ENCODE measurements around the gene PLA2G2C. TPM values are rescaled to one million over a fixed set of nuclear protein-coding genes. Genes with fewer than 3 reads are reported as not detected.

PLA2G2C gene
- total and polyA plus RNA-seq, 8 donors, result 0.06 to 0.16 (median 0.11) TPM; not detected in 3

DNA sequence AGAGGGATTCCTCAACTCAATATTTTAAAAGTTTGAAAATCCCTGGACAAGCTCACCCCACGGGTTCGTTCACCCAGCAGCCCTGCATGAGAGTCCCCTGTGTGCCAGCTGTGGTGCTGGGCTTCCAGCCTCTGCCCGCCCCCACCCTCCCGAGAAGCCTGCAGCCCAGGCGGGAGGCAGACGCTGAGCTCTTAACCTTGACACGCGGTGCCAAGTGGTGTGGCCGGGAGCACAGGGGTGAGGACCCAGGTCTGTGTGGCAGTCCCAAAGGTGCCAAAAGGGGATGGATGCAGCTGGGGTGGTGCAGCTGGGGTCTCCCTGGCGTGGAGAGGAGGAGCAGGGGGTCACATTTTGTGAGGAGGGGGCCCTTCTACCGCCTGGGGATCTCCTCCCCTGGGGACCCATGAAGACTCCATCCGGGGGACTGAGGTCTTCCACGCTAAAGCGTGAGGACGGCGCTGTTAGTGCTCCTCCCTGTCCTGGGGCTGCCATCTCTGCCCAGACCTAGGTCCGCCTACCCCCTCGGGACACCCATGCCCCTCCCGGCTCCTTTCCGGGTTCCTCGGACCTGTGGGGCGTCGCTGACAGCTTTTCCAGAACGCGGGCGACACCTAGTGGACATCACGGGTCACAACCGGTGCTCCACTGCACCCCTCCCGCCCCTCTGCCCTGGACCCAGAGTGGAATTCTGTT lies 34.3 kb downstream of the PLA2G2C start:
- intact Hi-C loops (cut with DNase I), result loop anchor here in 1 of 2 donors (5.0 kb wide), 1 partner anchor 235 kb away; no protein-coding TSS in a partner anchor
- TF ChIP-seq, protein P1, sequence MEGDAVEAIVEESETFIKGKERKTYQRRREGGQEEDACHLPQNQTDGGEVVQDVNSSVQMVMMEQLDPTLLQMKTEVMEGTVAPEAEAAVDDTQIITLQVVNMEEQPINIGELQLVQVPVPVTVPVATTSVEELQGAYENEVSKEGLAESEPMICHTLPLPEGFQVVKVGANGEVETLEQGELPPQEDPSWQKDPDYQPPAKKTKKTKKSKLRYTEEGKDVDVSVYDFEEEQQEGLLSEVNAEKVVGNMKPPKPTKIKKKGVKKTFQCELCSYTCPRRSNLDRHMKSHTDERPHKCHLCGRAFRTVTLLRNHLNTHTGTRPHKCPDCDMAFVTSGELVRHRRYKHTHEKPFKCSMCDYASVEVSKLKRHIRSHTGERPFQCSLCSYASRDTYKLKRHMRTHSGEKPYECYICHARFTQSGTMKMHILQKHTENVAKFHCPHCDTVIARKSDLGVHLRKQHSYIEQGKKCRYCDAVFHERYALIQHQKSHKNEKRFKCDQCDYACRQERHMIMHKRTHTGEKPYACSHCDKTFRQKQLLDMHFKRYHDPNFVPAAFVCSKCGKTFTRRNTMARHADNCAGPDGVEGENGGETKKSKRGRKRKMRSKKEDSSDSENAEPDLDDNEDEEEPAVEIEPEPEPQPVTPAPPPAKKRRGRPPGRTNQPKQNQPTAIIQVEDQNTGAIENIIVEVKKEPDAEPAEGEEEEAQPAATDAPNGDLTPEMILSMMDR (IDR thresholded peaks at IDR 0.05), result peak; percentile 93 to 94
- peaks cover 11 to 25% of the 10 kb centered on the region in 2 donors for H3K4me1 ChIP-seq
- H3K27me3 ChIP-seq, result peaks cover 0 to 7% of the 10 kb centered on the region in 2 donors
- H3K27ac ChIP-seq, result peak overlapping the region in 1 of 2 donors; percentile 58
- no peaks in the 10 kb centered on the region for H3K36me3 ChIP-seq
- ATAC-seq (peak; percentile 93), DNase-seq (peak; percentile 77 to 91 (median 87))
- no peaks in the 10 kb centered on the region for H3K9me3 ChIP-seq
- H3K4me3 ChIP-seq, result peak overlapping the region; percentile 8 to 21

DNA sequence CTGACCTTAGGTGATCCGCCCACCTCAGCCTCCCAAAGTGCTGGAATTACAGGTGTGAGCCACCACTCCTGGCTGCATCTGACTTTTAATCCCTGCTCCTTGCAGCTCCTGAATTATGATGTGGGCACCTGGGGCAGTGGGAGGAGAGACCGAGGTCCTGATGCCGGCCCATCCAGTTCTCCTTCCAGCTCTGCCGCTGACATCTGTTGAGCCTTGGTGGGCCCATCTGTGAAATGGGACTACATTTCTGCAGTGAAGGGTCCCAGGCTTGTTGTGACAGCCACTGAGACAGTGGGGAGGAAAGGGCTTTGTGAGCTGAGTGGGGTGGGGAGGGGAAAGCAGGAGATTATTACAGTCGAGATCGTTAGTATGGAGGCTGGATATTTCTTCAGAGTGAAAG lies 35.3 kb downstream of the PLA2G2C start:
- Histone ChIP-seq H3K27ac (no peak overlapping the region), H3K36me3 (no peaks in the 10 kb centered on the region), H3K4me1 (peaks cover 11 to 25% of the 10 kb centered on the region in 2 donors), H3K4me3 (no peak overlapping the region), H3K27me3 (peaks cover 0 to 7% of the 10 kb centered on the region in 2 donors), H3K9me3 (no peaks in the 10 kb centered on the region)
- TF ChIP-seq, protein P1 (IDR thresholded peaks at IDR 0.05), result no peak
- DNase-seq, result no peak
- intact Hi-C loops (cut with DNase I), result loop anchor here in 1 of 2 donors (5.0 kb wide), 1 partner anchor 234 kb away; no protein-coding TSS in a partner anchor
- no peak for ATAC-seq

DNA sequence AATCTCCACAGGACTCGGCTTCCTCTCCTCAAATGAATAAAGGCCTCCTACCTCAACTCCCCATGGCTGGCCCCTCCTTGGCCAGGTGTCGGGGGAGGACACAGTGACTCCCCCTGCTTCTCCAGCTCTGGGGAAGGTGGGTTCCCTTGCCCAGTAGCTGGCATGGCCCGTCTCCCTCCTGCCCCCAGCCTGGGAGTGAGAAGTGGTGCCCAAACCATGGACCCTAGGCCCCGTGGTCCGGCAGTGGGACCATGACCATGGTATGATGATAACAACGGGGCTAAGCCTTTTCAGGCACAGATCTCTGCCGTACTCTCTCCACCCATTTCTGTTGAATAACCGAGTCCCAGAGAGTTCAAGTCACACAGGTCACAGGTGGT lies 36.0 kb downstream of the PLA2G2C start:
- peaks cover 11 to 25% of the 10 kb centered on the region in 2 donors for H3K4me1 ChIP-seq
- intact Hi-C loops (cut with DNase I), result loop anchor here in 1 of 2 donors (5.0 kb wide), 1 partner anchor 233 kb away; no protein-coding TSS in a partner anchor
- TF ChIP-seq, protein P1 (IDR thresholded peaks at IDR 0.05), result no peak

DNA sequence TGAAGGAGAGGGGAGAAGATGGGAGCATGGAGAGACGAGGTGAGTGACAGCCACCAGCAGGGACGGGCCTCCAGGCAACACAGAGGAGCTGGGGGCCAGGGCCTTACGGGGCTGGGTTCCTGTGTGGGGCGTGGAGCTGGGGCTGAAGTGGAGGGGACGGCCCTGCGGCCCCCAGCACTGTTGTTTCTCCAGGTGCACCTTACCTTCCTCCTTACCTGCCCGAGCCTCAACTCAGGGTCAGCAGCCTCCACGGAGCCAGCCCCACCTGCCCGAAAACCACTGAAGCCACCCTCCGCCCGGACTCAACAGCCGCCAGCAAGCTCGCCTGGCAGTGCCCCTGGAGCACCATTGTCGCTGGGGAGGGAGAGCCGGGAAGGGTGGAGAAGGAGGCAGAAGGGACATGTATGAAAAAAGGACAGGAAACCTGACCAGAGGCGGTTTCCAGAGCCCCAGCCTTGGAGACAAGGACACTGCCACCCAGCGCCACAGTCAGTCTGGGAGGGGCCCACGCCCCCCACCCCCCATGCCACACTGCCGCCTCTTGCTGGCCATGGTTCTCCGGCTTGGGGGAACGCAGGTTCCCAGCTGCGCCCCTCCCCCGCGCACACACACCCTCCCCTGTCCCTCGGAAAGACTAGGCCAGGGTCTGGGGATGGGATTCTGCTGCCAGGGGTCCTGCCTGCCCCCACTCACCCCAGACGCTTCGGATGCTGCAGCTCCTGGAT lies 36.6 kb downstream of the PLA2G2C start:
- intact Hi-C loops (cut with DNase I), result loop anchor here in 1 of 2 donors (5.0 kb wide), 1 partner anchor 232 kb away; no protein-coding TSS in a partner anchor
- Histone ChIP-seq H3K4me3 (no peak overlapping the region), H3K27me3 (peaks cover 0 to 7% of the 10 kb centered on the region in 2 donors), H3K9me3 (no peaks in the 10 kb centered on the region), H3K36me3 (no peaks in the 10 kb centered on the region), H3K27ac (no peak overlapping the region), H3K4me1 (peaks cover 11 to 25% of the 10 kb centered on the region in 2 donors)
- DNase-seq (no peak), ATAC-seq (no peak)
- TF ChIP-seq, protein P1 (IDR thresholded peaks at IDR 0.05), result no peak

More for the DNA sequence above, 36.0 kb downstream of the PLA2G2C start:
- DNase-seq, result no peak
- Histone ChIP-seq H3K27me3 (peaks cover 0 to 7% of the 10 kb centered on the region in 2 donors), H3K36me3 (no peaks in the 10 kb centered on the region), H3K9me3 (no peaks in the 10 kb centered on the region), H3K4me3 (no peak overlapping the region), H3K27ac (no peak overlapping the region)
- no peak for ATAC-seq
